Panc1 (cell line): Measurements from ENCODE around the gene TPI1.

Experiments
- POLR2AphosphoS5 ChIP-seq: IDR thresholded peaks from 2 replicates; pipeline ENCODE4 v1.6.1; 2012; ENCODE audit warnings: mild to moderate bottlenecking, low read depth, low read length, moderate library complexity
- TF ChIP-seq, protein P1 (sequence below): fragments of 450-650 bp; IDR thresholded peaks from 2 replicates; pipeline ENCODE4 v1.5.1; 2017; ENCODE audit warnings: mild to moderate bottlenecking
- TF ChIP-seq, protein P2 (sequence below), 2 experiments: IDR thresholded peaks; 2 replicates each; pipeline ENCODE4 v1.6.1; 2011 to 2012; ENCODE audit warnings: low read depth in 2 of 2, control low read depth in 1 of 2, low read length in 1 of 2, mild to moderate bottlenecking in 1 of 2, moderate library complexity in 1 of 2; ENCODE audit not compliant: insufficient read depth in 1 of 2

DNA sequence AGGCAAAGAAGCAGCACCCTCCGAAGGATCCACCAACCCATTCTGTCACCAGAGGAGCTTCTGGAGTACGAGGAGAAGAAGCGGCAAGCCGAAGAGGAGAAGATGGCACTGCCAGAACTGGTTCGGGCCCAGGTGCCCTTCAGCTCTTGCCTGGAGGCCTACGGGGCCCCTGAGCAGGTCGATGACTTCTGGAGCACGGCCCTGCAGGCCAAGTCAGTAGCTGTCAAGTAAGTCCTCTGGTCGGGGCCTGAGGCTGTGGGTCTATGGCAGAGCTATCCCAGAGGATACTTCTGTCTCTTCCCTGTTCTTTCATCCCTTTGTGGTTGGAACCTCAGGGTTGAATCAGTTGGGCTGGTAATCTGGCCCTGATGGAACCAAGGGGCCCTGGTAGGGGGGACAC, 5.9 kb upstream of the TPI1 start:
- TF ChIP-seq, protein P1, sequence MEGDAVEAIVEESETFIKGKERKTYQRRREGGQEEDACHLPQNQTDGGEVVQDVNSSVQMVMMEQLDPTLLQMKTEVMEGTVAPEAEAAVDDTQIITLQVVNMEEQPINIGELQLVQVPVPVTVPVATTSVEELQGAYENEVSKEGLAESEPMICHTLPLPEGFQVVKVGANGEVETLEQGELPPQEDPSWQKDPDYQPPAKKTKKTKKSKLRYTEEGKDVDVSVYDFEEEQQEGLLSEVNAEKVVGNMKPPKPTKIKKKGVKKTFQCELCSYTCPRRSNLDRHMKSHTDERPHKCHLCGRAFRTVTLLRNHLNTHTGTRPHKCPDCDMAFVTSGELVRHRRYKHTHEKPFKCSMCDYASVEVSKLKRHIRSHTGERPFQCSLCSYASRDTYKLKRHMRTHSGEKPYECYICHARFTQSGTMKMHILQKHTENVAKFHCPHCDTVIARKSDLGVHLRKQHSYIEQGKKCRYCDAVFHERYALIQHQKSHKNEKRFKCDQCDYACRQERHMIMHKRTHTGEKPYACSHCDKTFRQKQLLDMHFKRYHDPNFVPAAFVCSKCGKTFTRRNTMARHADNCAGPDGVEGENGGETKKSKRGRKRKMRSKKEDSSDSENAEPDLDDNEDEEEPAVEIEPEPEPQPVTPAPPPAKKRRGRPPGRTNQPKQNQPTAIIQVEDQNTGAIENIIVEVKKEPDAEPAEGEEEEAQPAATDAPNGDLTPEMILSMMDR: no peak
- TF ChIP-seq POLR2AphosphoS5: no peak
- TF ChIP-seq, protein P2, sequence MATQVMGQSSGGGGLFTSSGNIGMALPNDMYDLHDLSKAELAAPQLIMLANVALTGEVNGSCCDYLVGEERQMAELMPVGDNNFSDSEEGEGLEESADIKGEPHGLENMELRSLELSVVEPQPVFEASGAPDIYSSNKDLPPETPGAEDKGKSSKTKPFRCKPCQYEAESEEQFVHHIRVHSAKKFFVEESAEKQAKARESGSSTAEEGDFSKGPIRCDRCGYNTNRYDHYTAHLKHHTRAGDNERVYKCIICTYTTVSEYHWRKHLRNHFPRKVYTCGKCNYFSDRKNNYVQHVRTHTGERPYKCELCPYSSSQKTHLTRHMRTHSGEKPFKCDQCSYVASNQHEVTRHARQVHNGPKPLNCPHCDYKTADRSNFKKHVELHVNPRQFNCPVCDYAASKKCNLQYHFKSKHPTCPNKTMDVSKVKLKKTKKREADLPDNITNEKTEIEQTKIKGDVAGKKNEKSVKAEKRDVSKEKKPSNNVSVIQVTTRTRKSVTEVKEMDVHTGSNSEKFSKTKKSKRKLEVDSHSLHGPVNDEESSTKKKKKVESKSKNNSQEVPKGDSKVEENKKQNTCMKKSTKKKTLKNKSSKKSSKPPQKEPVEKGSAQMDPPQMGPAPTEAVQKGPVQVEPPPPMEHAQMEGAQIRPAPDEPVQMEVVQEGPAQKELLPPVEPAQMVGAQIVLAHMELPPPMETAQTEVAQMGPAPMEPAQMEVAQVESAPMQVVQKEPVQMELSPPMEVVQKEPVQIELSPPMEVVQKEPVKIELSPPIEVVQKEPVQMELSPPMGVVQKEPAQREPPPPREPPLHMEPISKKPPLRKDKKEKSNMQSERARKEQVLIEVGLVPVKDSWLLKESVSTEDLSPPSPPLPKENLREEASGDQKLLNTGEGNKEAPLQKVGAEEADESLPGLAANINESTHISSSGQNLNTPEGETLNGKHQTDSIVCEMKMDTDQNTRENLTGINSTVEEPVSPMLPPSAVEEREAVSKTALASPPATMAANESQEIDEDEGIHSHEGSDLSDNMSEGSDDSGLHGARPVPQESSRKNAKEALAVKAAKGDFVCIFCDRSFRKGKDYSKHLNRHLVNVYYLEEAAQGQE (IDR thresholded peaks at IDR 0.05; ENCODE audit: insufficient read depth in 1 of 2, low read depth in 2 of 2, low read length in 1 of 2): no peak
